Activated CD8-positive, alpha-beta T cell treated with anti-CD3 and anti-CD28 coated beads for 36 hours (primary cell): Measurements from ENCODE around the gene KREMEN1. TPM values are rescaled to one million over a fixed set of nuclear protein-coding genes. Genes with fewer than 3 reads are reported as not detected.

Experiments used
- ATAC-seq: fragments of 200-7000 bp; cut with Tn5 transposase; one replicate; pipeline ENCODE4 v1.10.0; 2021; ENCODE audit warnings: mild to moderate bottlenecking, moderate library complexity
- CTCF ChIA-PET: fragments of 350-600 bp; sonication (Branson Sonifier 250); formaldehyde crosslinking; loops from one replicate; lab custom pipeline; 2021; ENCODE audit warnings: antibody characterized with exemption; lab: Charles Lee
- POLR2A ChIA-PET: fragments of 350-600 bp; sonication (Branson Sonifier 250); formaldehyde crosslinking; loops from one replicate; lab custom pipeline; 2021; ENCODE audit warnings: antibody characterized with exemption; lab: Charles Lee
- DNase-seq: peaks from one replicate; pipeline ENCODE4 v3.0.0-alpha.2; 2020
- H3K27ac Mint-ChIP-seq: one replicate; pipeline ENCODE4 v1.8.0; 2021; ENCODE audit warnings: mild to moderate bottlenecking, mixed read lengths
- H3K27me3 Mint-ChIP-seq: one replicate; pipeline ENCODE4 v1.8.0; 2021; ENCODE audit warnings: mixed read lengths
- H3K36me3 Mint-ChIP-seq: one replicate; pipeline ENCODE4 v1.8.0; 2021; ENCODE audit warnings: low read depth, mixed read lengths
- H3K4me1 Mint-ChIP-seq: one replicate; pipeline ENCODE4 v1.8.0; 2021; ENCODE audit warnings: low read depth, mixed read lengths
- H3K4me3 Mint-ChIP-seq: one replicate; pipeline ENCODE4 v1.8.0; 2021; ENCODE audit warnings: mild to moderate bottlenecking, moderate library complexity, mixed read lengths
- H3K9me3 Mint-ChIP-seq: one replicate; pipeline ENCODE4 v1.8.0; 2021; ENCODE audit warnings: mixed read lengths
- CTCF ChIP-seq: fragments of 200-600 bp; IDR thresholded peaks from one replicate; pipeline ENCODE4 v1.8.0; 2022; ENCODE audit warnings: antibody characterized with exemption, mild to moderate bottlenecking
- intact Hi-C: fragments of 100-400 bp; cut with micrococcal nuclease; formaldehyde crosslinking; loops from one replicate; pipeline ENCODE4 v1.10.0; 2022
- total RNA-seq, 2 experiments: library from RNA; stranded (reverse); gene quantifications; one replicate each; pipeline ENCODE4 v1.2.3, GENCODE V29; 2021

The KREMEN1 gene
- total RNA-seq, 2 experiments from 2014 or later, result 0.11 to 0.43 TPM

DNA sequence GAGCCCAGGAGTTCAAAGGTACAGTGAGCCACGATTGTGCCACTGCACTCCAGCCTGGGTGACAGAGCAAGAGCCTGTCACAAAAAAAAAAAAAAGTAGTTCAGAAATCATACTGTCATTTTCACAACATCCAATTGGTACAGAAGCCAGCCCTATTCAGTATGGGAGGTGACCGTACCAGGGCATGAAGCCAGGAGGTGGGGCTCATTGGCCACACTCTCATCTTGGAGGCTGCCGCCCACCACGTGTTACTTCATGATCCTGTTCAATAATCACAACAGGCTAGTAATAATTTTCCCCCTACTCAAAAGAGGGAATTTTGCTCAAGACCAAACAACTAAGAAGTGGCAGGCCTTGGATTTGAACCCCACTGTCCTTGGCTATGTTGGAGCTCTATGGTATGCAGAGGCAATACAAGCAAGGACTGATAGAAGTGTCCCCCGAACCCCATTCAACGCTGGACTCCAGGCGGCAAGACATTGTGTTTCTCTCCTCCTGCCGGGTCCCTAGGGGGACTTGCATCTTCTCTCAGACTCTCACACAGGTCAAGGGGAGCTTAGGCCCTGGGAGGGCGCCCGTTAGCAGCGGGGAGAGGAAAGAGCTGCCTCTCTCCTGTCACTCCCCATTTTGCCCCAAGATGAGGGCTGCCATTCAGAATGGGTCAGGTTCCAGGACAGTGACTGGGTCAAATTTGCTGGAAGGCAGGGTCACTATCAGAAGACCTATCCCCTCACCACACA lies 92.7 kb downstream of the KREMEN1 start:
- H3K27ac Mint-ChIP-seq, result no peak overlapping the region
- intact Hi-C loops, result no loop called here
- no peaks in the 10 kb centered on the region for H3K9me3 Mint-ChIP-seq
- H3K36me3 Mint-ChIP-seq, result no peaks in the 10 kb centered on the region
- no peak overlapping the region for H3K4me3 Mint-ChIP-seq
- DNase-seq, result no peak
- peaks cover 17% of the 10 kb centered on the region for H3K4me1 Mint-ChIP-seq
- ChIA-PET POLR2A (interaction anchor here (0.8 kb wide), 1 partner anchor 103 kb away, joined by 3 read pairs; the partner anchor contains the start of gene EWSR1), CTCF (interaction anchor here (1.9 kb wide), 1 partner anchor 11 kb away, joined by 6 read pairs; no protein-coding TSS in a partner anchor)
- TF ChIP-seq CTCF, result no peak
- ATAC-seq, result no peak
- peaks cover 17% of the 10 kb centered on the region for H3K27me3 Mint-ChIP-seq

- intact Hi-C loops, result no loop called here
- Mint-ChIP-seq H3K4me3 (no peak overlapping the region), H3K27me3 (peaks cover 19% of the 10 kb centered on the region), H3K27ac (no peak overlapping the region), H3K9me3 (no peaks in the 10 kb centered on the region), H3K36me3 (no peaks in the 10 kb centered on the region), H3K4me1 (peaks cover 17% of the 10 kb centered on the region)
- TF ChIP-seq CTCF, result no peak
- POLR2A ChIA-PET, result interaction anchor here (0.6 to 0.8 kb wide), 2 partner anchors 102 to 387 kb away, joined by 3 read pairs; partner anchors contain the start of gene EWSR1
- CTCF ChIA-PET, result interaction anchor here (1.0 kb wide), 1 partner anchor 12 kb away, joined by 3 read pairs; no protein-coding TSS in a partner anchor
- DNase-seq (no peak), ATAC-seq (no peak)
Observed at GRCh38 chr22:29166180-29166579, 93.3 kb downstream of the KREMEN1 start.

DNA sequence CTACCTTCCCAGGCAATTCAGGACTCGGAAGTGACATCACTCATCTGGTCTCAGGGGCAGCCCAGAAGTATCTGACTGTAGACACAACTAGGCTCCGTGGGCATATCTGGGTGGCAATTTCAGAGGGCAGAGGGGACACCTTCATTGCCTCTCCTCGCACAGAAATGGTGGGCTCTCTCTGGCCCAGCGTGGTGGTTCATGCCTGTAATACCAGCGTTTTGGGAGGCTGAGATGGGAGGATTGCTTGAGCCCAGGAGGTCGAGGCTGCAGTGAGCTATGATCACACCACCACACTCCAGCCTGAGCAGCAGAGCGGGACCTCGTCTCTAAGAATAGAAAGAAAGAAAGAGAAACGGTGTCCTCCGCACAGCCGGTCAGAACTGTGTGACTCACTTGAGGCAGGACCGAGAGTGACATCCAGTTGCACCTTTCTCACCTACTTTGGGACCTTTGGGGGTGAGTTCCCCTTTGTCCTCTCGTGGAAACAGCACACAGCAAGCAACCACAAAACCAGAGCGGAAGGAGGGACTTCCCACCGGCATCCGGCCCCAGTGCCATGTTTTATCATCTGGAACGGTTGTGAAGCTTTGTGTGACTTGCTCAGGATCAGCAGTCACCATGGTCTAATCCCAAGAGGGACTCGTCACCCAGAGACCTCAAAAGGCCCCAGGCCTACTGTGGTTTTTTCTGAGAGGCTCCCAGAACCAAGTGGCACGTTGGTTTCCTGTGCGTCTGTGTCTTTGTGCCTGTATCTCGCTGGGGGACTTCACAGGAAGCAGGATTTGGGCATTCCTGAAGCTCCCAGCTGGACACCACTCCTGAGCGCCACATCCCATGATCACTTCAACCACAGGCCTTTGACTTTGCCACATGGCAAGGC lies 94.4 kb downstream of the KREMEN1 start:
- ChIA-PET CTCF (interaction anchor here (1.0 to 1.5 kb wide), 2 partner anchors 13 to 78 kb away, joined by 3 to 5 read pairs; no protein-coding TSS in a partner anchor), POLR2A (no interaction called here)
- Mint-ChIP-seq H3K27ac (peak overlapping the region; percentile 77), H3K4me1 (peaks cover 17% of the 10 kb centered on the region), H3K4me3 (peak overlapping the region; percentile 24), H3K27me3 (peaks cover 19% of the 10 kb centered on the region), H3K36me3 (no peaks in the 10 kb centered on the region), H3K9me3 (no peaks in the 10 kb centered on the region)
- no peak for TF ChIP-seq CTCF
- intact Hi-C loops, result no loop called here
- peak; percentile 92 for ATAC-seq
- peak; percentile 89 for DNase-seq

DNA sequence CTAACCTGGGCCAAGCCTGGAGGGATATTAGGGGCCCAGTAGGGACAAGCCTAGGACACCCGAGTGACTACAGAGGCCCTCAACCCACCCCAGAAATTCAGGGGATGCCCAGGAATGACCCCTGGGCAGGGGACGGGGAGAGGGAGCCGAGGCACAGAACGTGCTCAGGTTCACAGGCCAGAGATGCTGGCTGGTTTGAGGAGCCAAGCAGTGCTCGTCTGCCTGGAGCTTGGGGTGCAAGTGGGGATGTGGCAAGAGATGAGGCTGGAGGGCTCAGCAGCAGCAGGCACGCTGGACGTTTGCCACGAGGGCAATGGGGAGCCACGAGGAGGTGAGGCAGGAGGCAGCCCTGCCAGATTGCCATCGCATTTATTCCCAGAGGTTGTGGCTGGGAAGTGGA lies 98.9 kb downstream of the KREMEN1 start:
- H3K9me3 Mint-ChIP-seq, result peaks cover 13% of the 10 kb centered on the region
- CTCF ChIA-PET, result no interaction called here
- peaks cover 2% of the 10 kb centered on the region for H3K36me3 Mint-ChIP-seq
- peaks cover 19% of the 10 kb centered on the region for H3K27me3 Mint-ChIP-seq
- H3K4me1 Mint-ChIP-seq, result peaks cover 11% of the 10 kb centered on the region
- ATAC-seq (no peak), DNase-seq (no peak)
- intact Hi-C loops, result no loop called here
- no peak overlapping the region for H3K4me3 Mint-ChIP-seq
- no peak overlapping the region for H3K27ac Mint-ChIP-seq
- POLR2A ChIA-PET, result no interaction called here
- no peak for TF ChIP-seq CTCF
